ENCODE measurements around the gene EIPR1. TPM values are rescaled to one million over a fixed set of nuclear protein-coding genes. Genes with fewer than 3 reads are reported as not detected.

The EIPR1 gene
- total RNA-seq, 1 experiment from 2014 or later: 22.8 TPM

DNA sequence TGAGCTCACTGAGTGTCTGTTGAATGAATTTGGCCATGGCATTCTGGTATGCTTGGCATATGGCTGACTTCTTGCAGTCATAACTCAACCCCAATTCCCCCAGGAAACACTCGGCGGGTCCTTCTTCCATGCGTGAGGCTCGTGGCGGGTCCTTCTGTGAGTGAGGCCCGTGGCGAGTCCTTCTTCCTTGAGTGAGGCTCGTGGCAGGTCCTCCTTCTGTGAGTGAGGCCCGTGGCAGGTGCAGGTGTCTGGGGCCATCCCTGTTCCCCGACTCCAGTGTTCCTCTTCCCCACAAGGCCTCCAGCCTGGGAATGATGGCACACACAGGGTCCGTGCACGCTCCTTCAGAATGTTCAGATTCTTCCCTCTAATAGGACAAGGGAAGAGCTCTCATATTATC lies 169.0 kb downstream of the EIPR1 start:
- Mint-ChIP-seq H3K27ac (no peak overlapping the region), H3K27me3 (ENCODE audit: low read depth) (no peaks in the 10 kb centered on the region), H3K9me3 (peaks cover 5% of the 10 kb centered on the region; the same call in 1 of the 2 replicates), H3K4me3 (no peak overlapping the region), H3K4me1 (peaks cover 6% of the 10 kb centered on the region; the same call in 1 of the 2 replicates), H3K36me3 (peaks cover 3% of the 10 kb centered on the region; the same call in 1 of the 2 replicates)
- no peak for TF ChIP-seq ZNF317 (CRISPR knock-in tag; IDR thresholded peaks at IDR 0.05; ENCODE audit: borderline replicate concordance, low read depth)
- no peak for TF ChIP-seq ZNF121 (CRISPR knock-in tag; IDR thresholded peaks at IDR 0.05)
- ATAC-seq (no peak), DNase-seq (ENCODE audit: low spot score) (no peak)
- ChIA-PET POLR2A (no interaction called here), CTCF (no interaction called here)

DNA sequence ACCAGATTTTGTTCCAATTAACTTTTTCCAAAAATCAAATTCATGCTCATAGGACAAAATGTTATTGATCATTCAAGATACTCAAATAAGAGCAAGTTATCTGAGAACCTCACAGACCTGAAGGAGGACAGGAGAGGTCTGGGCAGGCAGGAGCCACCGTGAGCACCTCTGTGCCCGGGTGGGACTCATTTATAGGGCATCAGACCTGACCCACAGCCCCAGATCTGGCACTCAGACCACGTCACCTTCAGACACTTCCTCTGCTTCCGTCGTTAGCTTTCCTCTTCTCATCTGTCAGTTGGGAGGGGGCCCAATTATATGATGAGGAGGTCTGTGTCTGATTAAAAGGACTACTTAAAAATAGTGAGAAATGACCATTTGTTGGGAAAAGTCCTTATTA lies 169.4 kb downstream of the EIPR1 start:
- no peaks in the 10 kb centered on the region for H3K27me3 Mint-ChIP-seq (ENCODE audit: low read depth)
- no peak for DNase-seq (ENCODE audit: low spot score)
- no peak for ATAC-seq
- H3K9me3 Mint-ChIP-seq: peaks cover 5% of the 10 kb centered on the region; the same call in 1 of the 2 replicates
- ChIA-PET POLR2A (no interaction called here), CTCF (no interaction called here)
- no peak overlapping the region for H3K27ac Mint-ChIP-seq
- peaks cover 2% of the 10 kb centered on the region; the same call in 1 of the 2 replicates for H3K36me3 Mint-ChIP-seq
- peaks cover 6% of the 10 kb centered on the region; the same call in 1 of the 2 replicates for H3K4me1 Mint-ChIP-seq
- no peak for TF ChIP-seq TEAD1 (CRISPR knock-in tag; IDR thresholded peaks at IDR 0.05)
- TF ChIP-seq SP1 (CRISPR knock-in tag; conservative IDR thresholded peaks at IDR 0.05): no peak
- no peak for TF ChIP-seq NR2C2 (CRISPR knock-in tag; IDR thresholded peaks at IDR 0.05)
- no peak for TF ChIP-seq HMGXB4 (CRISPR knock-in tag; IDR thresholded peaks at IDR 0.05)
- no peak for TF ChIP-seq FOXJ3 (CRISPR knock-in tag; IDR thresholded peaks at IDR 0.05; ENCODE audit: borderline replicate concordance)
- no peak for TF ChIP-seq NFYB (CRISPR knock-in tag; conservative IDR thresholded peaks at IDR 0.05; ENCODE audit: low read depth)
- TF ChIP-seq ZBTB21 (CRISPR knock-in tag; IDR thresholded peaks at IDR 0.05; ENCODE audit: borderline replicate concordance): no peak
- H3K4me3 Mint-ChIP-seq: no peak overlapping the region

DNA sequence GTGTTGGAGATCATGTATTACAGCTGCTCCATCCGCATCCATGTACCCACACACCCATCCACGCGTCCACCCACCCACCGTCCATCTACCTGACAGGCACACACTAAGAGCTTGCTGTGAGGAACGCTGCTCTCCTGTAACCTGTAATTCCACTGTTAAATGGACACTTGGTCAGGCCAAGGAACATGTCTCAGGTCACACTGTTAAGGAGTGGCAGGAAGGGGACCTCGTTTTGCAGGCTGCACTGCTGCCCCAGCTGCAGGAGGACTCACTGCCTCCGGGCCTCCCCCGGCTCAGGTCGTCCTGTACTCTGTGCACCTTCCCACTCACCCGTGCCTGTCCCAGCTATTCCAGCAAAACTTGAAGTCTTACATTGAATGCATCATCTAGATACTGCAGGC lies 170.5 kb downstream of the EIPR1 start:
- ChIA-PET POLR2A (no interaction called here), CTCF (no interaction called here)
- Mint-ChIP-seq H3K27ac (no peak overlapping the region), H3K27me3 (ENCODE audit: low read depth) (no peaks in the 10 kb centered on the region), H3K36me3 (peaks cover 4% of the 10 kb centered on the region; the same call in 1 of the 2 replicates), H3K9me3 (peaks cover 5% of the 10 kb centered on the region; the same call in 1 of the 2 replicates), H3K4me3 (no peak overlapping the region), H3K4me1 (peaks cover 6% of the 10 kb centered on the region; the same call in 1 of the 2 replicates)
- no peak for DNase-seq (ENCODE audit: low spot score)
- ATAC-seq: no peak
- TF ChIP-seq, protein P1, sequence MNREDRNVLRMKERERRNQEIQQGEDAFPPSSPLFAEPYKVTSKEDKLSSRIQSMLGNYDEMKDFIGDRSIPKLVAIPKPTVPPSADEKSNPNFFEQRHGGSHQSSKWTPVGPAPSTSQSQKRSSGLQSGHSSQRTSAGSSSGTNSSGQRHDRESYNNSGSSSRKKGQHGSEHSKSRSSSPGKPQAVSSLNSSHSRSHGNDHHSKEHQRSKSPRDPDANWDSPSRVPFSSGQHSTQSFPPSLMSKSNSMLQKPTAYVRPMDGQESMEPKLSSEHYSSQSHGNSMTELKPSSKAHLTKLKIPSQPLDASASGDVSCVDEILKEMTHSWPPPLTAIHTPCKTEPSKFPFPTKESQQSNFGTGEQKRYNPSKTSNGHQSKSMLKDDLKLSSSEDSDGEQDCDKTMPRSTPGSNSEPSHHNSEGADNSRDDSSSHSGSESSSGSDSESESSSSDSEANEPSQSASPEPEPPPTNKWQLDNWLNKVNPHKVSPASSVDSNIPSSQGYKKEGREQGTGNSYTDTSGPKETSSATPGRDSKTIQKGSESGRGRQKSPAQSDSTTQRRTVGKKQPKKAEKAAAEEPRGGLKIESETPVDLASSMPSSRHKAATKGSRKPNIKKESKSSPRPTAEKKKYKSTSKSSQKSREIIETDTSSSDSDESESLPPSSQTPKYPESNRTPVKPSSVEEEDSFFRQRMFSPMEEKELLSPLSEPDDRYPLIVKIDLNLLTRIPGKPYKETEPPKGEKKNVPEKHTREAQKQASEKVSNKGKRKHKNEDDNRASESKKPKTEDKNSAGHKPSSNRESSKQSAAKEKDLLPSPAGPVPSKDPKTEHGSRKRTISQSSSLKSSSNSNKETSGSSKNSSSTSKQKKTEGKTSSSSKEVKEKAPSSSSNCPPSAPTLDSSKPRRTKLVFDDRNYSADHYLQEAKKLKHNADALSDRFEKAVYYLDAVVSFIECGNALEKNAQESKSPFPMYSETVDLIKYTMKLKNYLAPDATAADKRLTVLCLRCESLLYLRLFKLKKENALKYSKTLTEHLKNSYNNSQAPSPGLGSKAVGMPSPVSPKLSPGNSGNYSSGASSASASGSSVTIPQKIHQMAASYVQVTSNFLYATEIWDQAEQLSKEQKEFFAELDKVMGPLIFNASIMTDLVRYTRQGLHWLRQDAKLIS (CRISPR knock-in tag; IDR thresholded peaks at IDR 0.05; ENCODE audit: borderline replicate concordance): no peak
- TF ChIP-seq TEAD4 (CRISPR knock-in tag; IDR thresholded peaks at IDR 0.05) (no peak), ZNF232 (CRISPR knock-in tag; IDR thresholded peaks at IDR 0.05) (no peak), CBFB (CRISPR knock-in tag; IDR thresholded peaks at IDR 0.05; ENCODE audit: low read depth) (no peak), ZNF281 (CRISPR knock-in tag; IDR thresholded peaks at IDR 0.05) (no peak), USF1 (CRISPR knock-in tag; IDR thresholded peaks at IDR 0.05) (no peak), ATF6 (CRISPR knock-in tag; IDR thresholded peaks at IDR 0.05) (no peak), ZBTB21 (CRISPR knock-in tag; IDR thresholded peaks at IDR 0.05; ENCODE audit: borderline replicate concordance) (no peak)
- TF ChIP-seq, protein P2, sequence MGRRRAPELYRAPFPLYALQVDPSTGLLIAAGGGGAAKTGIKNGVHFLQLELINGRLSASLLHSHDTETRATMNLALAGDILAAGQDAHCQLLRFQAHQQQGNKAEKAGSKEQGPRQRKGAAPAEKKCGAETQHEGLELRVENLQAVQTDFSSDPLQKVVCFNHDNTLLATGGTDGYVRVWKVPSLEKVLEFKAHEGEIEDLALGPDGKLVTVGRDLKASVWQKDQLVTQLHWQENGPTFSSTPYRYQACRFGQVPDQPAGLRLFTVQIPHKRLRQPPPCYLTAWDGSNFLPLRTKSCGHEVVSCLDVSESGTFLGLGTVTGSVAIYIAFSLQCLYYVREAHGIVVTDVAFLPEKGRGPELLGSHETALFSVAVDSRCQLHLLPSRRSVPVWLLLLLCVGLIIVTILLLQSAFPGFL (CRISPR knock-in tag; IDR thresholded peaks at IDR 0.05; ENCODE audit: borderline replicate concordance): no peak
